ENCODE data around the gene PCDH9.

DNA sequence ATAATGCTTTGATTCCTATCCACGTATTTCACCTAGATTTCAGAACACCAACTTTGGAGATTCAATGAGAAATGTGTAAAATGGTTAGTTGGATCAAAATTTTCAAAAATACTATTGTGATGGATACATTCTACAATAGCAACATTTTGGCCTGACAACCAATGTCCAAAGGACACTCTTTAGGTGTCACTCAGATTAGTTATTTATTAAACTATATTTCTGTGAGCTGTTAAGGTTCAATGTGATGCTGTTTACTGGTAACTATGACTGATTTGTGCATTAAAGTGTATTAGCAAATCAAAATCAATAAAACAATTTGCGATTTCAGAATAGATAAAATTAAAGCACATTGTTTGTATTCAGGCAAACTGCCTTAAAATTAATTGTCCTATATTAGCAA is 149.8 kb downstream of the PCDH9 start:
- TF ChIP-seq, protein P1, sequence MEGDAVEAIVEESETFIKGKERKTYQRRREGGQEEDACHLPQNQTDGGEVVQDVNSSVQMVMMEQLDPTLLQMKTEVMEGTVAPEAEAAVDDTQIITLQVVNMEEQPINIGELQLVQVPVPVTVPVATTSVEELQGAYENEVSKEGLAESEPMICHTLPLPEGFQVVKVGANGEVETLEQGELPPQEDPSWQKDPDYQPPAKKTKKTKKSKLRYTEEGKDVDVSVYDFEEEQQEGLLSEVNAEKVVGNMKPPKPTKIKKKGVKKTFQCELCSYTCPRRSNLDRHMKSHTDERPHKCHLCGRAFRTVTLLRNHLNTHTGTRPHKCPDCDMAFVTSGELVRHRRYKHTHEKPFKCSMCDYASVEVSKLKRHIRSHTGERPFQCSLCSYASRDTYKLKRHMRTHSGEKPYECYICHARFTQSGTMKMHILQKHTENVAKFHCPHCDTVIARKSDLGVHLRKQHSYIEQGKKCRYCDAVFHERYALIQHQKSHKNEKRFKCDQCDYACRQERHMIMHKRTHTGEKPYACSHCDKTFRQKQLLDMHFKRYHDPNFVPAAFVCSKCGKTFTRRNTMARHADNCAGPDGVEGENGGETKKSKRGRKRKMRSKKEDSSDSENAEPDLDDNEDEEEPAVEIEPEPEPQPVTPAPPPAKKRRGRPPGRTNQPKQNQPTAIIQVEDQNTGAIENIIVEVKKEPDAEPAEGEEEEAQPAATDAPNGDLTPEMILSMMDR (IDR thresholded peaks at IDR 0.05; ENCODE audit: low read length): no peak
- no peak for TF ChIP-seq EZH2 (IDR thresholded peaks at IDR 0.05; ENCODE audit: borderline replicate concordance, low read length)

Data from OCI-LY1 (cell line).